ENCODE data around the gene IGF1R. TPM values are rescaled to one million over a fixed set of nuclear protein-coding genes. Genes with fewer than 3 reads are reported as not detected.

Gene IGF1R
- total and polyA plus RNA-seq, 2 of the 13 experiments (the other 11 are each of a cell fraction or from before 2014, with no cell fraction given) = 15.9 to 18.4 TPM

- Histone ChIP-seq H3K9ac (ENCODE audit: insufficient read depth, low read depth, low read length) (no peak overlapping the region), H3K27ac (ENCODE audit: extremely low read length, insufficient read depth, low read length) (no peak overlapping the region), H3K79me2 (ENCODE audit: insufficient read depth, low read length) (peaks cover 67% of the 10 kb centered on the region), H2AFZ (ENCODE audit: low read length) (no peak overlapping the region), H3K4me1 (ENCODE audit: insufficient read depth, low read length) (peaks cover 33% of the 10 kb centered on the region), H3K4me2 (ENCODE audit: low read depth, low read length) (no peak overlapping the region), H3K27me3 (ENCODE audit: control insufficient read depth in 1 of 2, insufficient read depth in 2 of 2, low read length in 2 of 2) (no peaks in the 10 kb centered on the region), H3K36me3 (replicated peaks in 1 of 2; ENCODE audit: control insufficient read depth in 1 of 2, insufficient read depth in 2 of 2, low read length in 2 of 2) (peaks cover 0 to 3% of the 10 kb centered on the region in 2 experiments; a peak in 1 of 5 replicates), H4K20me1 (ENCODE audit: insufficient read depth, low read length) (peaks cover 63% of the 10 kb centered on the region), H3K4me3 (replicated peaks in 1 of 3; ENCODE audit: insufficient read depth in 1 of 3, low read depth in 2 of 3, low read length in 3 of 3) (no peak overlapping the region), H3K9me3 (ENCODE audit: low read length) (no peaks in the 10 kb centered on the region)
- 81% methylated on average over 9 of the region's 12 CpGs for WGBS (ENCODE audit: low lambda C conversion rate)
- intact Hi-C loops (cut with micrococcal nuclease; ENCODE audit: unreplicated experiment) (no loop called here), in situ Hi-C loops (cut with HindIII; ENCODE audit: extremely low pct_ligation_motif_present, low pct_unique_long_range_greater_than_20kb) (no loop called here)
- POLR2A ChIA-PET = no interaction called here
- DNase-seq (ENCODE audit: low spot score) (peak; percentile 32), FAIRE-seq (no peak), ATAC-seq (peak; percentile 91)
- TF ChIP-seq RARG (CRISPR knock-in tag; IDR thresholded peaks at IDR 0.05; ENCODE audit: low read depth) (no peak), TFDP2 (CRISPR knock-in tag; IDR thresholded peaks at IDR 0.05) (no peak), BHLHE40 (IDR thresholded peaks at IDR 0.05; ENCODE audit: low read length) (no peak), ELF1 (CRISPR knock-in tag; IDR thresholded peaks at IDR 0.05) (no peak), ZEB1 (IDR thresholded peaks at IDR 0.05; ENCODE audit: insufficient replicate concordance, low read depth) (no peak)
- no TSS peak for BruUV-seq (replicated peaks)
- CTCF ChIA-PET (ENCODE audit: low intra/inter-chr PET ratio, low total read pairs) = no interaction called here
These were observed 157.3 kb downstream of the IGF1R start for GRCh38 chr15:98805434-98806274.

GRCh38 chr15:98806275-98806895, 158.0 kb downstream of the IGF1R start:
- H3K4me2 ChIP-seq (ENCODE audit: low read depth, low read length) = no peak overlapping the region

More at GRCh38 chr15:98806275-98806895, 158.0 kb downstream of the IGF1R start:
- peaks cover 61% of the 10 kb centered on the region for H3K79me2 ChIP-seq (ENCODE audit: insufficient read depth, low read length)
- H3K4me1 ChIP-seq (ENCODE audit: insufficient read depth, low read length) = peaks cover 26% of the 10 kb centered on the region
- no peak for DNase-seq (ENCODE audit: low spot score)
- no peak overlapping the region for H3K4me3 ChIP-seq (replicated peaks in 1 of 3; ENCODE audit: insufficient read depth in 1 of 3, low read depth in 2 of 3, low read length in 3 of 3)
- H3K27ac ChIP-seq (ENCODE audit: extremely low read length, insufficient read depth, low read length) = no peak overlapping the region
- H3K36me3 ChIP-seq (replicated peaks in 1 of 2; ENCODE audit: control insufficient read depth in 1 of 2, insufficient read depth in 2 of 2, low read length in 2 of 2) = peaks cover 0 to 3% of the 10 kb centered on the region in 2 experiments; a peak in 1 of 5 replicates
- in situ Hi-C loops (cut with HindIII; ENCODE audit: extremely low pct_ligation_motif_present, low pct_unique_long_range_greater_than_20kb) (no loop called here), intact Hi-C loops (cut with micrococcal nuclease; ENCODE audit: unreplicated experiment) (no loop called here)
- H3K27me3 ChIP-seq (ENCODE audit: control insufficient read depth in 1 of 2, insufficient read depth in 2 of 2, low read length in 2 of 2) = no peaks in the 10 kb centered on the region
- no peak overlapping the region for H3K9ac ChIP-seq (ENCODE audit: insufficient read depth, low read depth, low read length)
- H4K20me1 ChIP-seq (ENCODE audit: insufficient read depth, low read length) = peaks cover 56% of the 10 kb centered on the region
- H2AFZ ChIP-seq (ENCODE audit: low read length) = no peak overlapping the region
- TF ChIP-seq RAD51 (IDR thresholded peaks at IDR 0.05; ENCODE audit: borderline replicate concordance) = no peak
- TF ChIP-seq FIP1L1 (IDR thresholded peaks at IDR 0.05; ENCODE audit: borderline replicate concordance, insufficient read depth, low read depth, low read length) = no peak
- no peak for TF ChIP-seq KAT7 (CRISPR knock-in tag; IDR thresholded peaks at IDR 0.05; ENCODE audit: borderline replicate concordance)
- no peak for TF ChIP-seq PHF21A (CRISPR knock-in tag; IDR thresholded peaks at IDR 0.05)
- TF ChIP-seq KDM1A (CRISPR knock-in tag; IDR thresholded peaks at IDR 0.05) = no peak
- POLR2A ChIA-PET = no interaction called here
- no TSS peak for BruUV-seq (replicated peaks)
- CTCF ChIA-PET (ENCODE audit: low intra/inter-chr PET ratio, low total read pairs) = no interaction called here
- no peak for ATAC-seq
- FAIRE-seq = no peak
- 96% methylated on average over 9 of the region's 9 CpGs for WGBS (ENCODE audit: low lambda C conversion rate)
- H3K9me3 ChIP-seq (ENCODE audit: low read length) = no peaks in the 10 kb centered on the region
